ENCODE results near the gene PDK2.

Gene PDK2

DNA sequence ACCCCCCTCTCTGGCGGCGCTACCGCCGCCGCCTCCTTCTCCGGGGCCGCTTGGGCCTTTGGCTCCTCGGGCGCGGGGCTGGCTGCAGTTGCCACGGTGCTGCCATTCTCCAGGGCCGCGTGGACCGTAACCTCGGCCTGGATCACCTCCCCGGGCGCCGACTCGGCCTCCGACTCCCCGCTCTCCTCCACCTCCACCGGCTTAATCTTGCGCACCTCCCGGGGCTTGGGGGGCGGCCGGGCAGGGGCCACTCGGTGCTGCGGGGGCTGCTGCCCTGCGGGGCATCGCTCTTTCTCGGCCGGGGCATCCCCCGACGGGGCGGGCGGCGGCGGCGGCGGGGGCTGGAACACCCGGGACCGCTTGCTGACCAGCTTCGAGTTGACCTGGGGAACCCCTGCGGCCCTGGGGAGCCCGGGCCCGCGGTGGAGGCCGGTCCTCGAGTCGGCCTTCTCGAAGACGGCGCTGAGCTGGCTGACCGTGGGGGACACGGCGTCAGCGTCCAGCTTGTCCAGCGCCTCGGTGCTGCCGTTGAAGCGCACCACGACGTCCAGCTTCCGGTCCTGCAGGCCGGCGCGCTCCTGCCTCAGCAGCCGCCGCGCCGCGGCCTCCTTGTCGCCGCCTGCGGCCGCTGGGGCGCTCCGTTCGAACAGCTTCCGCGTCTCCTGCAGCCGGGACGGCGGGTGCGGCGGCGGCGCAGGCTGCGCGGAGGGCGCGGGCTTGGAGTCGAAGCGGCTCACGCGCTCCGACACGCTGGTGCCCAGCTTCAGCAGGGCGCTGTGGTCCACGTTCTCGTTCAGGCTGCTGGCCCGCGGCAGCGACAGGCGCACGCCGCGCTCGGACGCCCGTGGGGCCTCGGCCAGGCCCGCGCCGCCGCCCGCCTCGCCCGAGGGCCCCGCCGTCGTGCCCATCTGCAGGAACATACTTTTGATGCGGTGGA is 54.5 kb downstream of the PDK2 start:
- DNase-seq (ENCODE audit: low read depth in 2 of 2), result peak in 1 of 2 donors; percentile 40

DNA sequence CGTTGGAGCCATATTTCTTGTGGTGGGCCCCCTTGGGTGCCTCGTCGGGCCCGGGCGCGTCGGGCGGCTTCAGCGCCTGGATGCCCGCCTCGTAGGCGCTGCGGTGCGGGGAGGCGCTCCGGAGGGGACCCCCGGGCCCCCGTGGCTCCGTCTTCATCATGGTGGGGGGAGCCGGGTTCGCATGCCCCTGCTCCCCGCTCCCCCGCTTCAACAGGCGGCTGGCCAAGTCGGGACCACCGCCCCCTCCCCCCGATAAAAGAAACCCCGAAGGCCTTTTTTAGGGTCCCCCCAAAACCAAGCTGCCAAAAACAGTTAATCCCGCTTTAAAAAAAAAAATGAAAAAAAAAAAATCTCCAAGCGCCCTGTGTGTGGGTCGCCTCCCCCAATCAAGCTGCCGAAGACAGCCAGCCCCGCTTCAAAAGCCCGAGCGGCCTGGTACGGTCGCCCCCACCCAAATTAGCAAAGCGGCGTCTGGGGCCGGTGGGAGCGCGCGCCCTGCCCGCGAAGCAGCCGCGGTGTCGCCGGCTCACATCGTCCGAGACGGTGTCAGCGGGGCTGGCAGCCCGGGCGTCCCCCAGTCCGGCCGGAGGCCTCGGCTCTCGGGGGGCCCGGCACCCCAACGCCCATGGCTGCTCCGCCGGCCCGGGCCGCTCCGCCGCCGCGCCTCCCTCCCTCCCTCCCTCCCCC is 55.3 kb downstream of the PDK2 start, which contains the start of gene PPP1R9B:
Gene PPP1R9B, minus strand, starts transcription at position 324 of the 687 bp plus-strand sequence. Its CDS starts 164 bp downstream, at position 160.
- no peak for DNase-seq (ENCODE audit: low read depth in 2 of 2)

- peak; percentile 76 to 83 for DNase-seq (ENCODE audit: low read depth in 2 of 2)
These were observed 56.1 kb downstream of the PDK2 start for GRCh38 chr17:50151041-50151936.

DNA sequence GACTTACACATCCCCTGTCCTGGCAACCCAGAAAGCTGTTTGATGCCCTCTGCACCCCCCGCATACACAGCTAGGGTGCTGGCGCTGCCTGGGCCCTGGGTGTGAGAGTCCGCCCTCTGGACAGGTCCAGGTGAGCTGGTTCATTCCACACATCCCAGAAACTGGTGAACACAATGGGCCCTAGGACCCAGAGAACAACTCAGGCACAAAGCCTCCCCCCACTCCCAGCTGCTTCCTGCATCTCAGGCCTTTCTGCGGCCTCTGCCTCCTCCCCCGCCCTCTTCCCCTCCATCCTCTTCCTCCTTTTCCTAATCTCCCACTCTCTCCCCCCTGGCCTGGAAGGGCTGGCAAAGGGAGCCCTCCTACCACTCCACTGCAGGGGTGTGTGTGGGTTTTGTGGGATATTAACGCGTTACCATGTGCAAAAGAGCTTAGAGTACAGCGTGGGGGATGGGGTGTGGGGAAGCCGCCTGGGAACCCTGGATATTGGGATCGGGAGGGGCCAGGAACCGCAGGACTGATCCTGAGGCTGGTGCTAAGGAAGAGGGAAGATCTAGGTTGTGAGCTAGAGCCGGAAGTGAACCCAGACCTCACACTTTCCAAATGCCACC is 56.9 kb downstream of the PDK2 start:
- DNase-seq (ENCODE audit: low read depth in 2 of 2), result no peak

DNA sequence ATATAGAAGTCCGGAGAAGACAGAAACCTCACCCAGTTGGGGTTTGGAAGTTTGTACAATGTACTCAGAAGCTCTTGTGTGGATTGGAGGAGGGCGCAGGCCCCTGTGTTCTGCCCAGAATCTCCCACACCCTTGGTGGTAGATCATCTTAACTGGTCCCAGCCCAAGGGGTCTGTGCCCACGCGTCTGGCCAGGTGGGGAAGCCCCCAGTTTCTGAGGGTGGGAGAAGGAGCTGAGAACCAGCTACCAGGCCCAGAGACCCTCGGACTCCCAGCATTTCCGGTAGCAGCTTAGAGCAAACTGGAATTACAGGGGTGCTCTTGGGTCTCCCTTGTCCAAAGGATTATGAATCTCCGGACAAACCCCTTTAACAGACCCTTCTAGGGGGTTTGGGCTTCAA is 57.6 kb downstream of the PDK2 start:
- DNase-seq (ENCODE audit: low read depth in 2 of 2), result no peak

GRCh38 chr17:50153650-50154575 is 58.8 kb downstream of the PDK2 start:
- DNase-seq (ENCODE audit: low read depth in 2 of 2), result no peak

DNA sequence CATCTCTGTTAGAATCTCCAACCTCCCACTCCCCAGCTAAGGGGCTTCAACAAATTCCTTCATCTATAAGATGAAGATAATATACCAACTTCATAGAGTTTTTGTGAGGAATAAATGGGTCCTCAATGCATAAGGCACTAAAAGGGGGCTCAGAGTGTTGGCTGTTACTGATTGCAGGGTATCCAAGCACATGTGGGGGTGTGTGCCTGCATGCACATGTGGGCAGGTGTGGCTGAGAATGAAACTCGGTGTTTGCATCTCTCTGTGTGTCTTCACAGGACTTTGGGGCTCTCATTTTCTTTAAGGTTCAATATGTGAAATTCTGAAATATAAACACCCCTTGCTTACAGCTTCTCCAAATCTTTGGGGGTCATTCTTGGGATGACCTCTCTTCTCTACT is 59.5 kb downstream of the PDK2 start:
- no peak for DNase-seq (ENCODE audit: low read depth in 2 of 2)

GRCh38 chr17:50155115-50155819 is 60.1 kb downstream of the PDK2 start:
- no peak for DNase-seq (ENCODE audit: low read depth in 2 of 2)

GRCh38 chr17:50157891-50158290 is 62.7 kb downstream of the PDK2 start:
- no peak for DNase-seq (ENCODE audit: low read depth in 2 of 2)

- DNase-seq (ENCODE audit: low read depth in 2 of 2), result peak; percentile 94 to 96
These were observed 66.1 kb downstream of the PDK2 start for GRCh38 chr17:50161023-50161910.

Data from stimulated activated CD4-positive, alpha-beta T cell treated with anti-CD3 and anti-CD28 coated beads, Interleukin-1b, Interleukin-23, amount 100 ng/mL, for 4 hours (primary cell).